ENCODE results near the gene CCS.

CCS gene

GRCh38 chr11:66626926-66627325 lies 33.9 kb downstream of the CCS start:
- H3K79me1 ChIP-seq (ENCODE audit: low read length): no peaks in the 10 kb centered on the region
- no peak overlapping the region for H3K27ac ChIP-seq (ENCODE audit: low read depth, low read length)
- H2AK5ac ChIP-seq (ENCODE audit: low read length): no peak overlapping the region
- no peak overlapping the region for H3K14ac ChIP-seq (ENCODE audit: low read length)
- no peak overlapping the region for H3K9ac ChIP-seq (ENCODE audit: low read length)
- no peak overlapping the region for H2BK12ac ChIP-seq (ENCODE audit: low read length)
- no peak overlapping the region for H4K12ac ChIP-seq (ENCODE audit: low read depth, low read length)
- H4K91ac ChIP-seq (ENCODE audit: low read depth, low read length): no peak overlapping the region
- no peak overlapping the region for H3K4me2 ChIP-seq (ENCODE audit: low read length)
- no peak overlapping the region for H2BK5ac ChIP-seq (ENCODE audit: low read depth, low read length, poor library complexity)
- H3K9me3 ChIP-seq (ENCODE audit: insufficient read depth, low read depth, low read length): peaks cover 2% of the 10 kb centered on the region
- H4K8ac ChIP-seq (ENCODE audit: low read depth, low read length): no peak overlapping the region
- H3K18ac ChIP-seq (ENCODE audit: low read length): no peak overlapping the region
- H2AFZ ChIP-seq (ENCODE audit: insufficient read depth, low read length, poor library complexity): no peak overlapping the region
- peaks cover 55 to 74% of the 10 kb centered on the region in 2 experiments for H3K36me3 ChIP-seq (ENCODE audit: control insufficient read depth in 1 of 2, insufficient read depth in 2 of 2, low read length in 2 of 2)
- H3K4ac ChIP-seq (ENCODE audit: low read depth, low read length): peak overlapping the region; percentile 66
- WGBS (ENCODE audit: extremely low coverage, insufficient coverage, insufficient read length): no CpG with 5 or more reads among the region's 7 CpGs
- H3K4me3 ChIP-seq (ENCODE audit: low read depth, low read length): no peak overlapping the region
- H3K23ac ChIP-seq (ENCODE audit: low read length): no peak overlapping the region
- no peak for DNase-seq
- no peak overlapping the region for H2BK120ac ChIP-seq (ENCODE audit: insufficient read depth, low read length, poor library complexity)
- peaks cover 0 to 3% of the 10 kb centered on the region in 2 experiments for H3K4me1 ChIP-seq (ENCODE audit: control insufficient read depth in 1 of 2, insufficient read depth in 2 of 2, low read length in 2 of 2)
- H3K27me3 ChIP-seq (ENCODE audit: insufficient read depth, low read length): no peaks in the 10 kb centered on the region
- H3K79me2 ChIP-seq (ENCODE audit: control insufficient read depth, insufficient read depth, low read length, poor library complexity): peaks cover 29% of the 10 kb centered on the region

GRCh38 chr11:66628061-66628603 lies 35.1 kb downstream of the CCS start:
- no peak overlapping the region for H2BK12ac ChIP-seq (ENCODE audit: low read length)
- H3K79me2 ChIP-seq (ENCODE audit: control insufficient read depth, insufficient read depth, low read length, poor library complexity): peaks cover 22% of the 10 kb centered on the region
- no peak overlapping the region for H3K18ac ChIP-seq (ENCODE audit: low read length)
- peaks cover 0 to 2% of the 10 kb centered on the region in 2 experiments for H3K4me1 ChIP-seq (ENCODE audit: control insufficient read depth in 1 of 2, insufficient read depth in 2 of 2, low read length in 2 of 2)
- no peak overlapping the region for H2AK5ac ChIP-seq (ENCODE audit: low read length)
- H2AFZ ChIP-seq (ENCODE audit: insufficient read depth, low read length, poor library complexity): no peak overlapping the region
- no peak overlapping the region for H2BK120ac ChIP-seq (ENCODE audit: insufficient read depth, low read length, poor library complexity)
- no peak overlapping the region for H2BK5ac ChIP-seq (ENCODE audit: low read depth, low read length, poor library complexity)
- no peak overlapping the region for H3K4me3 ChIP-seq (ENCODE audit: low read depth, low read length)
- H3K27me3 ChIP-seq (ENCODE audit: insufficient read depth, low read length): no peaks in the 10 kb centered on the region
- H3K23ac ChIP-seq (ENCODE audit: low read length): no peak overlapping the region
- H3K9me3 ChIP-seq (ENCODE audit: insufficient read depth, low read depth, low read length): peaks cover 2% of the 10 kb centered on the region
- H3K4me2 ChIP-seq (ENCODE audit: low read length): no peak overlapping the region
- no peak overlapping the region for H3K27ac ChIP-seq (ENCODE audit: low read depth, low read length)
- H4K91ac ChIP-seq (ENCODE audit: low read depth, low read length): no peak overlapping the region
- H3K9ac ChIP-seq (ENCODE audit: low read length): no peak overlapping the region
- no peak overlapping the region for H3K14ac ChIP-seq (ENCODE audit: low read length)
- no peaks in the 10 kb centered on the region for H3K79me1 ChIP-seq (ENCODE audit: low read length)
- no CpG with 5 or more reads among the region's 7 CpGs for WGBS (ENCODE audit: extremely low coverage, insufficient coverage, insufficient read length)
- peaks cover 56 to 72% of the 10 kb centered on the region in 2 experiments for H3K36me3 ChIP-seq (ENCODE audit: control insufficient read depth in 1 of 2, insufficient read depth in 2 of 2, low read length in 2 of 2)
- DNase-seq: no peak
- H4K8ac ChIP-seq (ENCODE audit: low read depth, low read length): no peak overlapping the region
- H3K4ac ChIP-seq (ENCODE audit: low read depth, low read length): peak overlapping the region; percentile 72
- H4K12ac ChIP-seq (ENCODE audit: low read depth, low read length): no peak overlapping the region

GRCh38 chr11:66629356-66629755 lies 36.4 kb downstream of the CCS start:
- H4K91ac ChIP-seq (ENCODE audit: low read depth, low read length): no peak overlapping the region
- H3K9ac ChIP-seq (ENCODE audit: low read length): no peak overlapping the region
- no peak for DNase-seq
- no peak overlapping the region for H2BK12ac ChIP-seq (ENCODE audit: low read length)
- H3K36me3 ChIP-seq (ENCODE audit: control insufficient read depth in 1 of 2, insufficient read depth in 2 of 2, low read length in 2 of 2): peaks cover 55 to 65% of the 10 kb centered on the region in 2 experiments
- peaks cover 2% of the 10 kb centered on the region for H3K9me3 ChIP-seq (ENCODE audit: insufficient read depth, low read depth, low read length)
- no peak overlapping the region for H3K4me2 ChIP-seq (ENCODE audit: low read length)
- no peak overlapping the region for H3K18ac ChIP-seq (ENCODE audit: low read length)
- H2BK120ac ChIP-seq (ENCODE audit: insufficient read depth, low read length, poor library complexity): no peak overlapping the region
- no peaks in the 10 kb centered on the region for H3K27me3 ChIP-seq (ENCODE audit: insufficient read depth, low read length)
- no peak overlapping the region for H4K12ac ChIP-seq (ENCODE audit: low read depth, low read length)
- H3K79me1 ChIP-seq (ENCODE audit: low read length): no peaks in the 10 kb centered on the region
- no peak overlapping the region for H2AK5ac ChIP-seq (ENCODE audit: low read length)
- no peak overlapping the region for H2AFZ ChIP-seq (ENCODE audit: insufficient read depth, low read length, poor library complexity)
- H3K23ac ChIP-seq (ENCODE audit: low read length): no peak overlapping the region
- H3K4me1 ChIP-seq (ENCODE audit: control insufficient read depth in 1 of 2, insufficient read depth in 2 of 2, low read length in 2 of 2): no peaks in the 10 kb centered on the region
- no CpG with 5 or more reads among the region's 2 CpGs for WGBS (ENCODE audit: extremely low coverage, insufficient coverage, insufficient read length)
- no peak overlapping the region for H3K27ac ChIP-seq (ENCODE audit: low read depth, low read length)
- no peak overlapping the region for H2BK5ac ChIP-seq (ENCODE audit: low read depth, low read length, poor library complexity)
- no peak overlapping the region for H4K8ac ChIP-seq (ENCODE audit: low read depth, low read length)
- no peak overlapping the region for H3K14ac ChIP-seq (ENCODE audit: low read length)
- peak overlapping the region; percentile 47 for H3K4ac ChIP-seq (ENCODE audit: low read depth, low read length)
- peaks cover 16% of the 10 kb centered on the region for H3K79me2 ChIP-seq (ENCODE audit: control insufficient read depth, insufficient read depth, low read length, poor library complexity)
- no peak overlapping the region for H3K4me3 ChIP-seq (ENCODE audit: low read depth, low read length)

GRCh38 chr11:66631883-66632282 lies 38.9 kb downstream of the CCS start:
- DNase-seq: no peak
- Histone ChIP-seq H3K23ac (ENCODE audit: low read length) (no peak overlapping the region), H2AFZ (ENCODE audit: insufficient read depth, low read length, poor library complexity) (no peak overlapping the region), H4K12ac (ENCODE audit: low read depth, low read length) (no peak overlapping the region), H2AK5ac (ENCODE audit: low read length) (no peak overlapping the region), H3K4me2 (ENCODE audit: low read length) (no peak overlapping the region), H3K4ac (ENCODE audit: low read depth, low read length) (peak overlapping the region; percentile 12), H3K79me2 (ENCODE audit: control insufficient read depth, insufficient read depth, low read length, poor library complexity) (peaks cover 3% of the 10 kb centered on the region), H4K8ac (ENCODE audit: low read depth, low read length) (no peak overlapping the region), H3K36me3 (ENCODE audit: control insufficient read depth in 1 of 2, insufficient read depth in 2 of 2, low read length in 2 of 2) (peaks cover 31 to 39% of the 10 kb centered on the region in 2 experiments), H3K4me1 (ENCODE audit: control insufficient read depth in 1 of 2, insufficient read depth in 2 of 2, low read length in 2 of 2) (no peaks in the 10 kb centered on the region), H3K9ac (ENCODE audit: low read length) (no peak overlapping the region), H3K79me1 (ENCODE audit: low read length) (no peaks in the 10 kb centered on the region), H3K27me3 (ENCODE audit: insufficient read depth, low read length) (no peaks in the 10 kb centered on the region), H3K9me3 (ENCODE audit: insufficient read depth, low read depth, low read length) (no peaks in the 10 kb centered on the region), H3K27ac (ENCODE audit: low read depth, low read length) (no peak overlapping the region), H2BK120ac (ENCODE audit: insufficient read depth, low read length, poor library complexity) (no peak overlapping the region), H3K18ac (ENCODE audit: low read length) (no peak overlapping the region), H4K91ac (ENCODE audit: low read depth, low read length) (no peak overlapping the region), H2BK12ac (ENCODE audit: low read length) (no peak overlapping the region), H3K14ac (ENCODE audit: low read length) (no peak overlapping the region), H3K4me3 (ENCODE audit: low read depth, low read length) (no peak overlapping the region), H2BK5ac (ENCODE audit: low read depth, low read length, poor library complexity) (no peak overlapping the region)
- no CpG with 5 or more reads among the region's 6 CpGs for WGBS (ENCODE audit: extremely low coverage, insufficient coverage, insufficient read length)
